Stimulated activated CD4-positive, alpha-beta T cell treated with anti-CD3 and anti-CD28 coated beads, Interleukin-2, amount 100 ng/mL, for 24 hours (primary cell): ENCODE data around the gene INSL6.
"Not testable (repeated sequence)": the region's sequence is repeated elsewhere in the genome, so short reads cannot be mapped to it uniquely, and the experiment has no call there.

Experiments used
- DNase-seq, 2 donors: peaks; one replicate each; pipeline ENCODE4 v3.0.0-alpha.2; 2020

The INSL6 gene

GRCh38 chr9:5185220-5185840, at the start of gene INSL6:
INSL6 (minus strand) TSS chr9:5185639; CDS start chr9:5185602, 37 bp downstream.
- no peak for DNase-seq

- DNase-seq: no peak
Observed at GRCh38 chr9:5231212-5231611, 45.8 kb upstream of the INSL6 start, which contains the start of gene INSL4. INSL4 (plus strand) TSS chr9:5231419; CDS start chr9:5231524, 105 bp downstream.

GRCh38 chr9:5230554-5230953, 45.1 kb upstream of the INSL6 start:
- no peak for DNase-seq

GRCh38 chr9:5205071-5205470, 19.6 kb upstream of the INSL6 start:
- DNase-seq: no peak

- DNase-seq: no peak
Observed at GRCh38 chr9:5195463-5195862, 10.0 kb upstream of the INSL6 start.

GRCh38 chr9:5193345-5193744, 7.9 kb upstream of the INSL6 start:
- DNase-seq: no peak

- DNase-seq: no peak
Observed at GRCh38 chr9:5191985-5192384, 6.5 kb upstream of the INSL6 start.

GRCh38 chr9:5188060-5188984, 2.9 kb upstream of the INSL6 start:
- DNase-seq: no peak

- DNase-seq: peak; percentile 48 to 52
Observed at GRCh38 chr9:5186416-5187169, 1.2 kb upstream of the INSL6 start.

GRCh38 chr9:5184776-5185175, 663 bp downstream of the INSL6 start:
- DNase-seq: no peak

- DNase-seq: not testable (repeated sequence)
Observed at GRCh38 chr9:5180631-5181030, 4.8 kb downstream of the INSL6 start.

- no peak for DNase-seq
Observed at GRCh38 chr9:5178126-5178805, 7.2 kb downstream of the INSL6 start.

GRCh38 chr9:5146241-5146640, 39.2 kb downstream of the INSL6 start:
- no peak for DNase-seq

- DNase-seq: no peak
Observed at GRCh38 chr9:5144217-5144616, 41.2 kb downstream of the INSL6 start.

- no peak for DNase-seq
Observed at GRCh38 chr9:5140151-5140550, 45.3 kb downstream of the INSL6 start.

- no peak for DNase-seq
Observed at GRCh38 chr9:5122516-5122915, 62.9 kb downstream of the INSL6 start.

- no peak for DNase-seq
Observed at GRCh38 chr9:5122116-5122515, 63.3 kb downstream of the INSL6 start.

- no peak for DNase-seq
Observed at GRCh38 chr9:5113994-5114748, 71.3 kb downstream of the INSL6 start.
